Tibial nerve (tissue), 4 donors: ENCODE measurements around the gene MSGN1.

Experiments used
- EP300 ChIP-seq, 2 donors: sonication (generic); formaldehyde crosslinking; IDR thresholded peaks; one replicate each; pipeline ENCODE4 v1.6.1; 2017; ENCODE audit warnings: antibody characterized with exemption in 2 of 2, mild to moderate bottlenecking in 1 of 2
- POLR2A ChIP-seq, 2 donors: fragments of 450-650 bp; IDR thresholded peaks; one replicate each; pipeline ENCODE4 v1.6.1; 2017; ENCODE audit warnings: antibody characterized with exemption in 2 of 2, mild to moderate bottlenecking in 2 of 2, moderate library complexity in 2 of 2
- TF ChIP-seq, protein P1 (sequence below), 5 experiments: fragments of 200-600 bp in 3 of 5; fragments of 450-650 bp in 2 of 5; sonication (generic) in 3 of 5; IDR thresholded peaks; one replicate each; pipeline ENCODE4 v1.5.1; 2016 to 2019; ENCODE audit warnings: antibody characterized with exemption in 5 of 5, mild to moderate bottlenecking in 3 of 5, moderate library complexity in 2 of 5

DNA sequence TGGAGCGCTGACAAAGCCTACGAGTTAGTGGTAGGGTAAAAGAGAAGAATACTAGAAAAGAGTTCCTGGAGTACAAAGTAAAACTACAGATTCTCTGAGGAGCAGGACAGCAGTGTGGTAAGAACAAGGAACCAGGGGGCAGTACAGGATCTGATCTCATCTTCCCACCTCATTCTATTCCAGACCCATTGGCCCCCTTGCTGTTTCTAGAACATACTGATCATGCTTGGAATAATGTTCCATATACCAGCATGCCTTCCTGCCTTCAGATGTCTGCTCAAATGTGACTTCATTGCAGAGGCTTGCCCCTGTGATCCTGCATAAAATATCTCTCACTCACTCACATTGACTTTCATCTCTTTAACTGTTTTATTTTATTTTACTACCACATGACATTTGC is 19.3 kb downstream of the MSGN1 start:
- TF ChIP-seq, protein P1, sequence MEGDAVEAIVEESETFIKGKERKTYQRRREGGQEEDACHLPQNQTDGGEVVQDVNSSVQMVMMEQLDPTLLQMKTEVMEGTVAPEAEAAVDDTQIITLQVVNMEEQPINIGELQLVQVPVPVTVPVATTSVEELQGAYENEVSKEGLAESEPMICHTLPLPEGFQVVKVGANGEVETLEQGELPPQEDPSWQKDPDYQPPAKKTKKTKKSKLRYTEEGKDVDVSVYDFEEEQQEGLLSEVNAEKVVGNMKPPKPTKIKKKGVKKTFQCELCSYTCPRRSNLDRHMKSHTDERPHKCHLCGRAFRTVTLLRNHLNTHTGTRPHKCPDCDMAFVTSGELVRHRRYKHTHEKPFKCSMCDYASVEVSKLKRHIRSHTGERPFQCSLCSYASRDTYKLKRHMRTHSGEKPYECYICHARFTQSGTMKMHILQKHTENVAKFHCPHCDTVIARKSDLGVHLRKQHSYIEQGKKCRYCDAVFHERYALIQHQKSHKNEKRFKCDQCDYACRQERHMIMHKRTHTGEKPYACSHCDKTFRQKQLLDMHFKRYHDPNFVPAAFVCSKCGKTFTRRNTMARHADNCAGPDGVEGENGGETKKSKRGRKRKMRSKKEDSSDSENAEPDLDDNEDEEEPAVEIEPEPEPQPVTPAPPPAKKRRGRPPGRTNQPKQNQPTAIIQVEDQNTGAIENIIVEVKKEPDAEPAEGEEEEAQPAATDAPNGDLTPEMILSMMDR (IDR thresholded peaks at IDR 0.05) = no peak
- TF ChIP-seq POLR2A (IDR thresholded peaks at IDR 0.05) (no peak), EP300 (IDR thresholded peaks at IDR 0.05) (no peak)
